Measurements from ENCODE around the gene PPP2R5B. TPM values are rescaled to one million over a fixed set of nuclear protein-coding genes. Genes with fewer than 3 reads are reported as not detected.

PPP2R5B gene
- total RNA-seq, 1 experiment from 2014 or later: 14.0 TPM

- peaks cover 19% of the 10 kb centered on the region for H3K4me1 ChIP-seq (ENCODE audit: control insufficient read depth, insufficient read depth, low read length)
- BruUV-seq (replicated peaks): no TSS peak
- no peaks in the 10 kb centered on the region for H3K9me3 ChIP-seq (ENCODE audit: control insufficient read depth, insufficient read depth, low read depth, low read length)
- ChIA-PET POLR2A (interaction anchor here (1.4 kb wide), 1 partner anchor 18 kb away, joined by 3 read pairs; no protein-coding TSS in a partner anchor), CTCF (interaction anchor here (0.5 to 1.4 kb wide), 16 partner anchors 9 to 108 kb away, joined by 3 to 17 read pairs (median 4); partner anchors contain the start of genes ATG2A, BATF2 and EHD1)
- peak overlapping the region; percentile 85 for H3K27ac ChIP-seq (ENCODE audit: low read length)
- no peaks in the 10 kb centered on the region for H3K36me3 ChIP-seq (ENCODE audit: control insufficient read depth, insufficient read depth, low read length)
- TF ChIP-seq TCF7L2 (IDR thresholded peaks at IDR 0.05; ENCODE audit: low read depth, low read length) (no peak), REST (IDR thresholded peaks at IDR 0.05; ENCODE audit: insufficient read depth in 1 of 2, low read depth in 2 of 2, low read length in 1 of 2) (no peak), POLR2AphosphoS5 (IDR thresholded peaks at IDR 0.05; ENCODE audit: low read depth, low read length) (no peak), SIN3A (IDR thresholded peaks at IDR 0.05; ENCODE audit: borderline replicate concordance, insufficient read depth, low read depth, low read length) (no peak), CTCF (IDR thresholded peaks at IDR 0.05) (no peak)
- peak overlapping the region; percentile 37 to 56 for H3K4me3 ChIP-seq (ENCODE audit: low read depth in 2 of 2, low read length in 2 of 2)
- intact Hi-C loops (cut with micrococcal nuclease; ENCODE audit: unreplicated experiment): no loop called here
- in situ Hi-C loops (cut with HindIII; ENCODE audit: low pct_unique_long_range_greater_than_20kb, low sequenced_read_pairs): no loop called here
- DNase-seq (ENCODE audit: low read depth, low spot score): no peak
- ATAC-seq: no peak
- H3K27me3 ChIP-seq (ENCODE audit: control insufficient read depth, insufficient read depth, low read length): no peaks in the 10 kb centered on the region
Measured at GRCh38 chr11:64888406-64888728, 36.1 kb upstream of the PPP2R5B start.

- no peaks in the 10 kb centered on the region for H3K9me3 ChIP-seq (ENCODE audit: control insufficient read depth, insufficient read depth, low read depth, low read length)
- no peak for ATAC-seq
- H3K27me3 ChIP-seq (ENCODE audit: control insufficient read depth, insufficient read depth, low read length): no peaks in the 10 kb centered on the region
- no peak for DNase-seq (ENCODE audit: low read depth, low spot score)
- CTCF ChIA-PET: interaction anchor here (0.5 to 1.4 kb wide), 3 partner anchors 20 to 107 kb away, joined by 5 read pairs; partner anchors contain the start of gene BATF2
- intact Hi-C loops (cut with micrococcal nuclease; ENCODE audit: unreplicated experiment): no loop called here
- H3K27ac ChIP-seq (ENCODE audit: low read length): peak overlapping the region; percentile 45
- H3K4me3 ChIP-seq (ENCODE audit: low read depth in 2 of 2, low read length in 2 of 2): no peak overlapping the region
- BruUV-seq (replicated peaks): no TSS peak
- in situ Hi-C loops (cut with HindIII; ENCODE audit: low pct_unique_long_range_greater_than_20kb, low sequenced_read_pairs): no loop called here
- no peaks in the 10 kb centered on the region for H3K36me3 ChIP-seq (ENCODE audit: control insufficient read depth, insufficient read depth, low read length)
- TF ChIP-seq POLR2AphosphoS5 (IDR thresholded peaks at IDR 0.05; ENCODE audit: low read depth, low read length) (no peak), REST (IDR thresholded peaks at IDR 0.05; ENCODE audit: insufficient read depth in 1 of 2, low read depth in 2 of 2, low read length in 1 of 2) (no peak), SIN3A (IDR thresholded peaks at IDR 0.05; ENCODE audit: borderline replicate concordance, insufficient read depth, low read depth, low read length) (no peak), TCF7L2 (IDR thresholded peaks at IDR 0.05; ENCODE audit: low read depth, low read length) (no peak), CTCF (IDR thresholded peaks at IDR 0.05) (no peak)
- H3K4me1 ChIP-seq (ENCODE audit: control insufficient read depth, insufficient read depth, low read length): peaks cover 22% of the 10 kb centered on the region
- POLR2A ChIA-PET: interaction anchor here (0.5 to 1.4 kb wide), 2 partner anchors 18 to 207 kb away, joined by 3 to 7 read pairs; partner anchors contain the start of gene VPS51
Measured at GRCh38 chr11:64888729-64889511, 35.6 kb upstream of the PPP2R5B start.

All from Panc1 (cell line).